Ishikawa (cell line): Measurements from ENCODE around the gene C17orf114.

Source experiments
- CREB1 ChIP-seq: IDR thresholded peaks from 2 replicates; pipeline ENCODE4 v1.6.1; 2012; ENCODE audit warnings: low read depth
- EGR1 ChIP-seq: IDR thresholded peaks from 2 replicates; pipeline ENCODE4 v1.6.1; 2012
- EP300 ChIP-seq: IDR thresholded peaks from 2 replicates; pipeline ENCODE4 v1.6.1; 2012; ENCODE audit warnings: borderline replicate concordance
- FOXM1 ChIP-seq: IDR thresholded peaks from 2 replicates; pipeline ENCODE4 v1.6.1; 2012; ENCODE audit warnings: low read depth, borderline replicate concordance
- RAD21 ChIP-seq: IDR thresholded peaks from 2 replicates; pipeline ENCODE4 v1.6.1; 2012; ENCODE audit warnings: low read depth
- TCF12 ChIP-seq: IDR thresholded peaks from 2 replicates; pipeline ENCODE4 v1.6.1; 2012; ENCODE audit warnings: low read depth
- YY1 ChIP-seq: IDR thresholded peaks from 2 replicates; pipeline ENCODE4 v1.6.1; 2012; ENCODE audit warnings: low read depth
- ZBTB7A ChIP-seq: IDR thresholded peaks from 2 replicates; pipeline ENCODE4 v1.6.1; 2012; ENCODE audit warnings: low read depth
- TF ChIP-seq, protein P1 (sequence below): IDR thresholded peaks from 2 replicates; pipeline ENCODE4 v1.6.1; 2012
- TF ChIP-seq, protein P2 (sequence below): IDR thresholded peaks from 2 replicates; pipeline ENCODE4 v1.6.1; 2012; ENCODE audit warnings: low read depth, mild to moderate bottlenecking
- TF ChIP-seq, protein P3 (sequence below): IDR thresholded peaks from 2 replicates; pipeline ENCODE4 v1.6.1; 2012

DNA sequence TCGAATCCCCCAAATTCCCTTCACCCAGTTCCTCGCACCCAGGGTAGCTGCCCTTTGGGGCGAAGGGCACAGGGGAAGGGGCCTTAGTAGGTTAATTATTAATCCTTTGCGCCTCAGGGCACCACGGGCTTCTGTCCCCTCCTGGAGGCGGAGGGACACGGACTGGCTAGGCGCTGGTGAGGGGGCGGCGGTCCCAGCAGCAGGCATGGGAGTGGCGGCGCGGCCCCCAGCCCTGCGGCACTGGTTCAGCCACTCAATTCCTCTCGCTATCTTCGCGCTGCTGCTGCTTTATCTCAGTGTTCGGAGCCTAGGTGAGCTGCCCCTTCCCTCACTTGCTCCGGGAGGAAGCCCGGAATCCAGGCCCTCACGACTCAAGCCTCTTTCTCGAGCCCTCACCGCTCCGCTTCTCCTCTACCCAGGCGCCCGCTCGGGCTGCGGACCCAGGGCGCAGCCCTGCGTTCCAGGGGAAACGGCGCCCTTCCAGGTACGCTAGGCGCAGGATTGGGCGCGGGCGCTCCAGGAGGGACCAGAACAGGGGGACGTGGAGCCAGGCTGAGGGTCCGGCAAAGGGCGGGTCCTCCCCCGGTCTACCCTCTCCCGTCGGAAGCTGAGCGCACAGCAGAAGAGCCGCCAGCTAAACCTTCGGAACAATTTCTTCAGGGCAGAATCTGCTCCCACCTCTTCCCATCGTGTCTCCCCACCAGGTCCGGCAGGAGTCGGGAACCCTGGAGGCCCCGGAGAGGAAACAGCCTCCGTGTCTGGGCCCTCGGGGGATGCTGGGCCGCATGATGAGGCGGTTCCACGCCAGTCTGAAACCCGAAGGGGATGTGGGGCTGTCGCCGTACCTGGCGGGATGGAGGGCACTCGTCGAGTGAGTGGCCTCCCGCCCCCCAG lies 13.1 kb downstream of the C17orf114 start, which contains the start of gene GLTPD2:
- TF ChIP-seq FOXM1 (no peak), EP300 (no peak), RAD21 (no peak), EGR1 (no peak), YY1 (no peak), TCF12 (no peak), ZBTB7A (no peak), CREB1 (no peak)
- TF ChIP-seq, protein P1, sequence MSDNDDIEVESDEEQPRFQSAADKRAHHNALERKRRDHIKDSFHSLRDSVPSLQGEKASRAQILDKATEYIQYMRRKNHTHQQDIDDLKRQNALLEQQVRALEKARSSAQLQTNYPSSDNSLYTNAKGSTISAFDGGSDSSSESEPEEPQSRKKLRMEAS: no peak
- TF ChIP-seq, protein P2, sequence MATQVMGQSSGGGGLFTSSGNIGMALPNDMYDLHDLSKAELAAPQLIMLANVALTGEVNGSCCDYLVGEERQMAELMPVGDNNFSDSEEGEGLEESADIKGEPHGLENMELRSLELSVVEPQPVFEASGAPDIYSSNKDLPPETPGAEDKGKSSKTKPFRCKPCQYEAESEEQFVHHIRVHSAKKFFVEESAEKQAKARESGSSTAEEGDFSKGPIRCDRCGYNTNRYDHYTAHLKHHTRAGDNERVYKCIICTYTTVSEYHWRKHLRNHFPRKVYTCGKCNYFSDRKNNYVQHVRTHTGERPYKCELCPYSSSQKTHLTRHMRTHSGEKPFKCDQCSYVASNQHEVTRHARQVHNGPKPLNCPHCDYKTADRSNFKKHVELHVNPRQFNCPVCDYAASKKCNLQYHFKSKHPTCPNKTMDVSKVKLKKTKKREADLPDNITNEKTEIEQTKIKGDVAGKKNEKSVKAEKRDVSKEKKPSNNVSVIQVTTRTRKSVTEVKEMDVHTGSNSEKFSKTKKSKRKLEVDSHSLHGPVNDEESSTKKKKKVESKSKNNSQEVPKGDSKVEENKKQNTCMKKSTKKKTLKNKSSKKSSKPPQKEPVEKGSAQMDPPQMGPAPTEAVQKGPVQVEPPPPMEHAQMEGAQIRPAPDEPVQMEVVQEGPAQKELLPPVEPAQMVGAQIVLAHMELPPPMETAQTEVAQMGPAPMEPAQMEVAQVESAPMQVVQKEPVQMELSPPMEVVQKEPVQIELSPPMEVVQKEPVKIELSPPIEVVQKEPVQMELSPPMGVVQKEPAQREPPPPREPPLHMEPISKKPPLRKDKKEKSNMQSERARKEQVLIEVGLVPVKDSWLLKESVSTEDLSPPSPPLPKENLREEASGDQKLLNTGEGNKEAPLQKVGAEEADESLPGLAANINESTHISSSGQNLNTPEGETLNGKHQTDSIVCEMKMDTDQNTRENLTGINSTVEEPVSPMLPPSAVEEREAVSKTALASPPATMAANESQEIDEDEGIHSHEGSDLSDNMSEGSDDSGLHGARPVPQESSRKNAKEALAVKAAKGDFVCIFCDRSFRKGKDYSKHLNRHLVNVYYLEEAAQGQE: no peak
- TF ChIP-seq, protein P3, sequence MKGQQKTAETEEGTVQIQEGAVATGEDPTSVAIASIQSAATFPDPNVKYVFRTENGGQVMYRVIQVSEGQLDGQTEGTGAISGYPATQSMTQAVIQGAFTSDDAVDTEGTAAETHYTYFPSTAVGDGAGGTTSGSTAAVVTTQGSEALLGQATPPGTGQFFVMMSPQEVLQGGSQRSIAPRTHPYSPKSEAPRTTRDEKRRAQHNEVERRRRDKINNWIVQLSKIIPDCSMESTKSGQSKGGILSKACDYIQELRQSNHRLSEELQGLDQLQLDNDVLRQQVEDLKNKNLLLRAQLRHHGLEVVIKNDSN: no peak
